ENCODE results near the gene EYS. TPM values are rescaled to one million over a fixed set of nuclear protein-coding genes. Genes with fewer than 3 reads are reported as not detected.

EYS gene
- total and polyA plus RNA-seq, 2 of the 13 experiments (the other 11 are each of a cell fraction or from before 2014, with no cell fraction given) = 0.04 to 0.07 TPM

GRCh38 chr6:63805808-63806572 is 1901.0 kb downstream of the EYS start (continued):
- TF ChIP-seq ZNF337 (CRISPR knock-in tag; IDR thresholded peaks at IDR 0.05; ENCODE audit: borderline replicate concordance, low read depth) (no peak), ZNF556 (CRISPR knock-in tag; IDR thresholded peaks at IDR 0.05; ENCODE audit: borderline replicate concordance) (no peak), JUNB (CRISPR knock-in tag; IDR thresholded peaks at IDR 0.05; ENCODE audit: borderline replicate concordance) (peak; percentile 73; the same call in 1 of the 2 replicates), ATM (IDR thresholded peaks at IDR 0.05; ENCODE audit: borderline replicate concordance) (no peak), KDM2A (CRISPR knock-in tag; IDR thresholded peaks at IDR 0.05; ENCODE audit: borderline replicate concordance, low read depth) (no peak), ZNF746 (CRISPR knock-in tag; IDR thresholded peaks at IDR 0.05) (no peak), MED1 (CRISPR knock-in tag; IDR thresholded peaks at IDR 0.05) (peak; percentile 81), SOX6 (IDR thresholded peaks at IDR 0.05) (no peak), SOX6 (CRISPR knock-in tag; IDR thresholded peaks at IDR 0.05) (peak; percentile 98), ZC3H13 (CRISPR knock-in tag; IDR thresholded peaks at IDR 0.05) (no peak), PHF8 (CRISPR knock-in tag; IDR thresholded peaks at IDR 0.05) (no peak), STAG1 (CRISPR knock-in tag; IDR thresholded peaks at IDR 0.05) (no peak), RBM22 (optimal IDR thresholded peaks at IDR 0.05; ENCODE audit: low read length) (no peak), ZSCAN9 (CRISPR knock-in tag; IDR thresholded peaks at IDR 0.05; ENCODE audit: borderline replicate concordance) (no peak), ZNF317 (CRISPR knock-in tag; IDR thresholded peaks at IDR 0.05) (0 out of 2 replicates have a peak, but pooled peaks have one; percentile 57), MXD4 (CRISPR knock-in tag; IDR thresholded peaks at IDR 0.05) (no peak), CERS6 (CRISPR knock-in tag; IDR thresholded peaks at IDR 0.05) (no peak), SNAI1 (CRISPR knock-in tag; IDR thresholded peaks at IDR 0.05; ENCODE audit: borderline replicate concordance) (no peak), TEF (CRISPR knock-in tag; IDR thresholded peaks at IDR 0.05) (no peak), IKZF1 (IDR thresholded peaks at IDR 0.05) (no peak), SMC3 (IDR thresholded peaks at IDR 0.05; ENCODE audit: low read length) (peak; percentile 32), ZNF776 (CRISPR knock-in tag; IDR thresholded peaks at IDR 0.05) (no peak)
- TF ChIP-seq, protein P1, sequence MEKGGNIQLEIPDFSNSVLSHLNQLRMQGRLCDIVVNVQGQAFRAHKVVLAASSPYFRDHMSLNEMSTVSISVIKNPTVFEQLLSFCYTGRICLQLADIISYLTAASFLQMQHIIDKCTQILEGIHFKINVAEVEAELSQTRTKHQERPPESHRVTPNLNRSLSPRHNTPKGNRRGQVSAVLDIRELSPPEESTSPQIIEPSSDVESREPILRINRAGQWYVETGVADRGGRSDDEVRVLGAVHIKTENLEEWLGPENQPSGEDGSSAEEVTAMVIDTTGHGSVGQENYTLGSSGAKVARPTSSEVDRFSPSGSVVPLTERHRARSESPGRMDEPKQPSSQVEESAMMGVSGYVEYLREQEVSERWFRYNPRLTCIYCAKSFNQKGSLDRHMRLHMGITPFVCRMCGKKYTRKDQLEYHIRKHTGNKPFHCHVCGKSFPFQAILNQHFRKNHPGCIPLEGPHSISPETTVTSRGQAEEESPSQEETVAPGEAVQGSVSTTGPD (CRISPR knock-in tag; IDR thresholded peaks at IDR 0.05) = no peak
- TF ChIP-seq, protein P2, sequence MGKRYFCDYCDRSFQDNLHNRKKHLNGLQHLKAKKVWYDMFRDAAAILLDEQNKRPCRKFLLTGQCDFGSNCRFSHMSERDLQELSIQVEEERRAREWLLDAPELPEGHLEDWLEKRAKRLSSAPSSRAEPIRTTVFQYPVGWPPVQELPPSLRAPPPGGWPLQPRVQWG (CRISPR knock-in tag; IDR thresholded peaks at IDR 0.05; ENCODE audit: borderline replicate concordance, low read depth) = no peak

All from HepG2 (cell line).